Mucosa of descending colon (tissue), 3 donors: ENCODE measurements around the gene LASP1. TPM values are rescaled to one million over a fixed set of nuclear protein-coding genes. Genes with fewer than 3 reads are reported as not detected.

Source experiments
- ATAC-seq: fragments of 200-7000 bp; cut with Tn5 transposase; one replicate; pipeline ENCODE4 v1.9.1; 2020; ENCODE audit warnings: mild to moderate bottlenecking, moderate library complexity
- DNase-seq, 3 donors: peaks; one replicate each; pipeline ENCODE4 v3.0.0-alpha.2; 2020
- H3K36me3 ChIP-seq: fragments of 200-600 bp; one replicate; pipeline ENCODE4 v1.8.0; 2021; ENCODE audit warnings: low read depth, mild to moderate bottlenecking
- H3K4me1 ChIP-seq: fragments of 200-600 bp; one replicate; pipeline ENCODE4 v1.8.0; 2021; ENCODE audit warnings: low read depth, mild to moderate bottlenecking
- H3K4me3 ChIP-seq: fragments of 200-600 bp; one replicate; pipeline ENCODE4 v1.8.0; 2021; ENCODE audit warnings: mild to moderate bottlenecking
- H3K9me3 ChIP-seq: fragments of 200-600 bp; one replicate; pipeline ENCODE4 v1.8.0; 2021; ENCODE audit warnings: mild to moderate bottlenecking
- CTCF ChIP-seq: fragments of 200-600 bp; IDR thresholded peaks from one replicate; pipeline ENCODE4 v1.8.0; 2022; ENCODE audit warnings: antibody characterized with exemption, mild to moderate bottlenecking
- intact Hi-C, 2 donors: fragments of 100-400 bp; cut with DNase I in 1 of 2; cut with micrococcal nuclease in 1 of 2; formaldehyde crosslinking; loops; one replicate each; pipeline versions ENCODE4 v1.11.0 to v1.11.1; 2022; cut with DNase I, micrococcal nuclease
- total RNA-seq, 3 donors: library from RNA; stranded (reverse); fragmentation: NEBNext Ultra II Directional in 2 of 3; extraction: Animal tissue kit (Norgen Biotek cat#: 25700) in 2 of 3; gene quantifications; one replicate each; pipeline versions ENCODE4 v1.2.1 to v1.2.4, GENCODE V29; 2021 to 2023
- donor health status: DM: no; HTN: no; CAD: no; lungs with moderate emphysema.
- donor health status: DM: no; HTN: no; CAD: no.
- donor health status: DM: no; HTN: yes; CAD: no.

Gene LASP1
- total RNA-seq, 3 donors from 2014 or later: 163 to 286 (median 276) TPM

DNA sequence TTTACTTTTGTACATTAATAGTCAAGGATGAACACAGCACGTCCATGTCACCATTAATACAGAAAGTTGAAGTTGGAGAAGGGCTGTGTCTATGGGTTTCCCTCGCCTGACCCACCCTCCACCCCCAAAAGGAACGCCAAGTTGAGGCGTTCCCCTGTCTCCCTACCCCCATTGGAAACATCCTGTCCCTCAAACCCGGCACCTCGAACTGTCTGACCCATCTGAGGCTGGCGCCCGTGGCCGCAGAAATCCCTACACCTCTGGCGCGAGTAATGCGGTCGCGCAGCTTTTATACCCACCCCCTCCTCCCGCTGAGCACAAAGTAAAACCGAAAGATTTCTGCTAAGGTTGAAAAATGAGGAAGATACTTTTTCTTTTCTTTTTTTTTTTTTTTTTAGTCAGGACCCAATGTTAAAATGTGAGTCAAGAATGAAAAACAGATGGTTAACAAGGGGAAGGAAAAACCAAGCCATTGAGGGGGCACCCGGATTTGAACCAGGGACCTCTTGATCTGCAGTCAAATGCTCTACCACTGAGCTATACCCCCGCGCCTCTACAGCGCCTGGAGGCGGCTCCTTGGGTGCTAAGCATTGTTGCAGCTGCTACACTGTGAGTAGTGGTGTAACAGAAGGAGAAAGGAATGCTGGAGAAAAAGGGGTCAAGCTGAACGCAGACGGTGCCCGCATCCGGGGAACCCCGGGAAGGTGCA is 887 bp upstream of the LASP1 start:
- Histone ChIP-seq H3K9me3 (no peaks in the 10 kb centered on the region), H3K4me3 (peak overlapping the region; percentile 76), H3K36me3 (no peaks in the 10 kb centered on the region), H3K4me1 (peaks cover 28% of the 10 kb centered on the region)
- intact Hi-C loops: no loop called here
- ATAC-seq (peak; percentile 54), DNase-seq (peak; percentile 88 to 95 (median 94))
- TF ChIP-seq CTCF: no peak

DNA sequence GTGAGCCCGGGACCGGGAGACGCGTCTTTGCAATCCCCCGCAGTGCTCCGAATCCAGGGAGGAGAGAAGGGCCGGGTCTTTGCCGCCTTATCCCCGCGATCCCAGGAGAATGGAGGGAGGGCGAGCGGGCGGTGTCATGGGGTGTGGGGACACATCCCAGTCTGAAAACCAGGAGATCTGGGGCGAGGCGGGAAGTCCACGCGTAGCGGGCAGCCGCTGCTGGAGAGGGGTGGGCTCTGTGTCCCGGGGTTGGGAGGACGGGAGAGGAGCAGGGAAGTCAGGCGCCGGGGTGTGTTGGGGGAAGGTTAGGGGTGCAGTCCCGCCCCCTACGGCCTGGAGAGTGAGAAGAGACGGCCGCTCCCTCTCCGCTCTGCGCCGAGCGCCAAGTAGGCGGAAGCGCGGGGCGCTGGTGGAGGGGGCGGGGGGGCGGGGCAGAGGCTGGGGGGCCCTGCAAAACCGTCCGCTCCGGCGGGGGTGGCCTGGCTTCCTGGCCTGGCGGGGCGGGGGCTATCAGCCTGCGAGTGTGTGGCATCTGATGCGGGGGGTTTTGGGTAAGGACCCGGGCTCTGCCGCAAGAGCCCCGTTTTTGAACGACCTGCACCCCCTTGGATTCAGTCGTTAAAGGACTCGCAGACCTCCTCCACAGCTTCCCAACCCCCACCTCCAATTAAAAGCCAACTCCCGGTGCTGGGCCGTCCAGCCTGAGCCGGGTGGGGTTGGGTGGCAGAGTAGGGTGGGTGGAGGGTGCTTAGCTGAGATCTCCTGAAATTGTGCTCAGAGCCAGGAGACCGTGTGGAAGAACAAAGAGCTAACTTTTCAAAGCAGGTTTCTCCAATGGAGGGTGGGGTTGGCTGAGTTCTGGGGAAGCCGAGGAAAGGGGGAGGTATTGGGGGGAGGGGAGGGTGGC is 654 bp downstream of the LASP1 start:
- no peak for TF ChIP-seq CTCF
- Histone ChIP-seq H3K4me1 (peaks cover 43% of the 10 kb centered on the region), H3K36me3 (no peaks in the 10 kb centered on the region), H3K4me3 (peak overlapping the region; percentile 76), H3K9me3 (no peaks in the 10 kb centered on the region)
- DNase-seq (peak; percentile 85 to 92 (median 86)), ATAC-seq (peak; percentile 67)
- intact Hi-C loops: no loop called here

DNA sequence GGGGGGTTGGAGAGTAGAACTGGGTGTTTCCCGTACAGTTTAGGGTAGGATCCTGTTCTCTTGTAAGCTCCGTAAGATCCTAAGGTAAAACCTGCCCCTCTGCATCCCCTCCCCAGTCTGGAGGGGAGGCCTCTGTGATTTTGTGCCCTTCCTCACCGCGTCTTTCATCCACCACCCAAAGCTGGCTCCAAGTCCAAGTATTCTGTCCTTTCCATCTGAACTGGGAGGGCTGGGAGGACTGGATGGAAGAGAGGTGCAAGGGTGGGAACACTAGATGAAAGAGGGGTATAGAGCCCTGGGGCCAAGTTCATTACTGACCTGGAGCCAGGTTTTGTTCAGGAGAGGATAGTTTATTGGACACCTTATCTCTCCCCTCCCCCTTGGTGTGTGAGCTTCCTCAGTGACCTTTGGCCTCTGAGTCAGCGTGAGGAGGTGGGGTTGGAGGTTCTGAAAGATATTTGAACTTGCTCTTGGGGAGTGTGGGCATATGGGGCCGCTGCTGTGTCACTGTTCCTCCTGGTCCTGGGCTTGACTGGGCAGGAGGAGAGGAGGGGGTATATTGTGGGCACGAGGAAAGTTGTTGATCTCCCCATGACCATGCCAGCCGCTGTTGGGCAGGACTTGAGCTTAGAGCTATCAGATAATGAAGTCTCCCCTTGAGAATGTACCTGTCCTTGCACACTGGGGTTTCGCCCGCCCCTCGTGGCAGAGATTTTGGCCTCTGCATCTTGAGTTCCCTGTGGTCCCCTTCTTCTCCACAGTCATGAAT is 1.6 kb downstream of the LASP1 start:
- Histone ChIP-seq H3K4me3 (peak overlapping the region; percentile 76), H3K36me3 (no peaks in the 10 kb centered on the region), H3K4me1 (peaks cover 48% of the 10 kb centered on the region), H3K9me3 (no peaks in the 10 kb centered on the region)
- ATAC-seq: peak; percentile 65
- TF ChIP-seq CTCF: no peak
- intact Hi-C loops: no loop called here
- DNase-seq: peak; percentile 85 to 90 (median 88)

- intact Hi-C loops: no loop called here
- no peaks in the 10 kb centered on the region for H3K9me3 ChIP-seq
- H3K4me3 ChIP-seq: no peak overlapping the region
- no peaks in the 10 kb centered on the region for H3K36me3 ChIP-seq
- no peak for TF ChIP-seq CTCF
- DNase-seq (no peak), ATAC-seq (no peak)
- H3K4me1 ChIP-seq: peaks cover 55% of the 10 kb centered on the region
Observed at GRCh38 chr17:38872027-38872511, 2.2 kb downstream of the LASP1 start.

- DNase-seq (no peak), ATAC-seq (no peak)
- H3K4me1 ChIP-seq: peaks cover 59% of the 10 kb centered on the region
- no peak for TF ChIP-seq CTCF
- H3K9me3 ChIP-seq: no peaks in the 10 kb centered on the region
- intact Hi-C loops: no loop called here
- H3K4me3 ChIP-seq: no peak overlapping the region
- no peaks in the 10 kb centered on the region for H3K36me3 ChIP-seq
Observed at GRCh38 chr17:38872671-38873385, 3.0 kb downstream of the LASP1 start.
